Measurements from ENCODE around the gene C4B.
"Not testable (repeated sequence)": the region's sequence is repeated elsewhere in the genome, so short reads cannot be mapped to it uniquely, and the experiment has no call there.

Gene C4B

DNA sequence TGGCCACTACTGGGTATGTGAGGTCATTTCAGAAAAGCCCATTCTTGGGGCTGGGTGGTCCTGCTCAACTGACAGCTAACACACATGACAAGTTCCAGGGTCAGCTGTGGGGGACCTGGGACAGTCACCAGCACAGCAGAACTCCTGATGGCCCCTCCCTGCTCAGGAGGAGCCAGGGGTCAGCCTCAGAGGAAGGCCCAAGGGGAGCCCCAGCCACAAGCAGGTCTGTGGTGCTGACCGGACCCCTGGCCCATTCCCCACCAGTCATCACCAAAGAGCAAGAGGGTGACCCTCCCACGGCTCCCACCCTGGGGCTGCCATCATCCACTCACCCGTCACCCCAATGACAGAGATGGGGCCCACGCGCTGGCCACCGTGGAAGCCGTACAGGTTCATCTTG lies 41.7 kb downstream of the C4B start:
- no peak for DNase-seq

DNA sequence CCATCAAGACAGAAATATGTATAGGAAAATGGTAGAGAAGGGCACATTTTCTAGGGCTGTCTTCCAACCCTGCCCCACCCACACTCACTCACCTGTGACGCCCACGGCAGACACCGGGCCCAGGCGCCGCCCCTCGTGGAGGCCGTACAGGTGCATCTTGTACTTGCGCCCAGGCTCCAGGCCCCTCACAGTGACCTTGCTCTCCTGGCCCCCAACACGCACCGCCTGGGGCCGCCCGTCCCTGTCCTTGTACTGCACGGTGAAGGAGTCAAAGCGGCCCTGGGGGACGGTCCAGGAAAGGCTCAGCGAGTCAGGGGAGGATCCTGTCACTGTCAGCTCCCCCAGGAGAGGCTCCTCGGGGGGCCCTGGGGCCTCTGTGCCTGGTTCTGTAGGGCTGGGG lies 43.4 kb downstream of the C4B start:
- DNase-seq, result no peak

DNA sequence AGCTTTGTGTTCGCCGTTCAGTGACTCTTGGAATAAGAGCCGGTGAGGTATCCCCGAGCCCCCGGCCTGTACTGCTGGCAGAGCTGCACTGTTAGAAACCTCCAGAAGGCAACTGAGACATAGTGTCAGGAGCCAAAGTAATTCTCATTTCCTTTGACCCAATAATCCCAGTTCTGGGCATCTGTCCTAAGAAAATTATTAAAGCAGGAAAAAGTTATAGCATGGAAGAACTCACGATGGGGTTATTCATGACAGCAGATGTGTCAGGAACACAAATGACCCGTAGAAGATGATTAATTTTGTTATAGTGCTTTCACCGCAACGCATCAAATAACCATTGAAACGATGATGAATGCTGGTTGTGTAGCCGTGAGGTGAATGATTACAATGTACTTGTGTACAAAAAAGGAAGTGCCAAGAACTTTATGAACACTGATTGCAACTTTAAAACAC lies 43.9 kb downstream of the C4B start:
- DNase-seq, result no peak

GRCh38 chr6:32060966-32061655 lies 46.5 kb downstream of the C4B start:
- no peak for DNase-seq

DNA sequence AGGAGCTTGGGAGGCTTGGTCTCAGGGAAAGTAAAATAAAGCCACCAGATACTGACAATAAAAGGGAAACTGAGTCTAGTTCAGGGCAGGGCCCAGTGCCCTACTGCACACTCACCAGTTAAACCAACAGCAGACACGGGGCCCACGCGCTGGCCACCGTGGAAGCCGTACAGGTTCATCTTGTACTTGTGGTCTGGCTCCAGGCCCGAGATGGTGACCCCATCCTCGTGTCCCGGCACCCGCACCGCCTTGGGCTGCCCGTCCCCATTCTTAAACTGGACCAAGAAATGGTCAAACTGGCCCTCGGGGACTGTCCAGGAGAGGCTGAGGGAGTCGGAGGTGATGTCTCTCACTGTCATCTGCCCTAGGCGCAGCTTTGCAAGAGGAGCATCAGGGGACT lies 50.1 kb downstream of the C4B start:
- no peak for DNase-seq

DNA sequence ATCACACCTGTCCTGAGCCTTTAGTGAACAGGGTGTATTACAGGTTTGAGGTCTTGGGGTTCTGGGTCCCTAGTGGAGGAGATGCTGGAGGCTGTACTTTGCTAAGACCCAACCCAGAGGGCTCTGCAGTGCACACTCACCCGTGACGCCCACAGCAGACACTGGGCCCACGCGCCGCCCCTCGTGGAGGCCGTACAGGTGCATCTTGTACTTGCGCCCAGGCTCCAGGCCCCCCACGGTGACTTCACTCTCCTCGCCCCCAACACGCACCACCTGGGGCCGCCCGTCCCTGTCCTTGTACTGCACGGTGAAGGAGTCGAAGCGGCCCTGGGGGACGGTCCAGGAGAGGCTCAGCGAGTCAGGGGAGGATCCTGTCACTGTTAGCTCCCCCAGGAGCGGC lies 52.9 kb downstream of the C4B start:
- DNase-seq, result not testable (repeated sequence)

DNA sequence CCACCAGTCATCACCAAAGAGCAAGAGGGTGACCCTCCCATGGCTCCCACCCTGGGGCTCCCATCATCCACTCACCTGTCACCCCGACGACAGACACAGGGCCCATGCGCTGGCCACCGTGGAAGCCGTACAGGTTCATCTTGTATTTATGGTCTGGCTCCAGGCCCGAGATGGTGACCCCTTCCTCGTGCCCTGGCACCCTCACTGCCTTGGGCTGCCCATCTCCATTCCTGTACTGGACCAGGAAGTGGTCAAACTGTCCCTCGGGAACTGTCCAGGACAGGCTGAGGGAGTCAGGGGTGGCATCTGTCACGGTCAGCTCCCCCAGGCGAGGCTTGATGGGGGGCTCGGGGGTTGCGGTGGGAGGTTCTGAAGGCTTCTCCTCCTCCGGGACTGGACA lies 53.7 kb downstream of the C4B start:
- DNase-seq, result not testable (repeated sequence)

- no peak for DNase-seq
These were observed 54.3 kb downstream of the C4B start for GRCh38 chr6:32068867-32069266.

DNA sequence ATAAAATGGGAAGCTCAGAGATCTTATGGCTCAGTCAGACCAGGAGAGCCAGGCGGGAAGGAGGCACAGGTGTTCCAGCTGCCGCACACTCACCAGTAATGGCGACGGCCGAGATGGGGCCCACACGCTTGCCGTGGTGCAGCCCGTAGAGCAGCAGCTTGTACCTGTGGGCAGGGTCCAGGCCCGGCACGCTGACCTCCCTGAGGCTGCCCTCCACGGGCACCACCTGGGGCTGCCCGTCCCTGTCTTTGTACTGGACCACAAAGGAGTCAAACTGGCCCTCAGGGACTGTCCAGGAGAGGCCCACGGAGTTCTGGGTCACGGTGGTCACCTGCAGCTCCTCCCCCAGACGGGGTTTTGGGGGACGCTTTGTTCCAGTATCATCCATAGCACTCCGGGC lies 54.9 kb downstream of the C4B start:
- DNase-seq, result no peak

DNA sequence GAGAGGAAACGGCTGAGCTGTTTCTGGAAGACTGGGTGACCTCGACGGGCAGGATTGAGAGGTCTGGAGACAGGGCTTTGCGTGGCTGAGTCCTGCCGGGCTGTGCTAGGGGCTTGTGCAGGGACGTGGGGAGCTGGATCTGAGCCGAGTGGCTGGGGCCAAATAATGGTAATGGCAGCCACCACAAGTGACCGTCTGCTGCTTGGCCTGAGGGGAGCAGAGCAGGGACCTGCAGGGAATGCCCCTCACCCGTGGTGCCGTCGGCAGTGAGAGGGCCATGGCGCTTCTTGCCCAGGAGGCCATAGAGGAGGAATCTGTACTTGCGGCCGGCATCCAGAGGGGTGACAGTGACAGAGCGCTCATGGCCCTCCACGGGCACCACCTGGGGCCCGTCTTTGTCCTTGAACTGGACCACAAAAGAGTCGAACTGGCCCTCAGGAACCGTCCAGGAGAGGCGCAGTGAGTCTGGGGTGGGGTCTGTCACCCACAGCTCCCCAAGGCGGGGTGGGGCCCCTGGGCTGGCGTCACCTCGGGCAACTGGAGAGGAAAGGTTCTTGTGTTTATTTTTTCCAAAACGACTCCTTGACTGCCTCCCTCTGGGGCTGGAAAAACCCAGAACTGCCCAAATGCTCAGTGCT lies 55.4 kb downstream of the C4B start:
- DNase-seq, result no peak

DNA sequence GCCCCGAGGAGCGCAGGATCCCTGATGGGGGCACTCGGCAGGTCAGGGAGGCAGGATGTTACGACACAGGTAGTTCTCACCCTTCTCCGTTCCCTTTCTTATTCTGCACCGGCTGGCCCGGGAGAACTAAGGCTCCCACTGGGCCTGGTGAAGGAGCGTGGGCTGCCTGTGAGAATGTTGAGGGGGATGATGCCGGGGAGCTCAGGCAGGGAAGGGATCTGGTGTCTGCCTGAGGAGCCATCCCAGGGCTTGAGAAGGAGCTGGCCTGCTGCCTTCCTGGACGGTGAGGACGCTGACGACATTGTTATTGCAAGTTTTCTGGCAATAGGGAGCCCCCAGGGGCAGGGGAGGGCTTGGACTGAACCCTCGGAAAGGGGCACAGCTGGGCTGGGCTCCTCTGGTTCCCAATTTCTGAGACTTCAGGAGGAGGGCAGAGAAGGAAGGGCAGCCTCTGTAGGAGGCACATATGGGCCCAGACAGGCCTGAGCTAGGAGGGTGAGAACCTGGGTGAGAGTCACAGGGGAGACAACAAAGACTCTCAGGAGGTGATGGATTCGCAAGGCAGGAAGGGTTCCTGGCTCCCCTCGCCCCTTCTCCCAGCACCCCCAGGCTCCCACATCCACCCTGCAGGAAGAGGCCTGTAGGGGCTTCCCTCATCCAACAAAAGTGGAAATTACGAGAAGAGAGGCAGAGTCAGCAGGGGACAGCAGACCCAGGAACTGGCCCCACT lies 56.4 kb downstream of the C4B start:
- no peak for DNase-seq

DNA sequence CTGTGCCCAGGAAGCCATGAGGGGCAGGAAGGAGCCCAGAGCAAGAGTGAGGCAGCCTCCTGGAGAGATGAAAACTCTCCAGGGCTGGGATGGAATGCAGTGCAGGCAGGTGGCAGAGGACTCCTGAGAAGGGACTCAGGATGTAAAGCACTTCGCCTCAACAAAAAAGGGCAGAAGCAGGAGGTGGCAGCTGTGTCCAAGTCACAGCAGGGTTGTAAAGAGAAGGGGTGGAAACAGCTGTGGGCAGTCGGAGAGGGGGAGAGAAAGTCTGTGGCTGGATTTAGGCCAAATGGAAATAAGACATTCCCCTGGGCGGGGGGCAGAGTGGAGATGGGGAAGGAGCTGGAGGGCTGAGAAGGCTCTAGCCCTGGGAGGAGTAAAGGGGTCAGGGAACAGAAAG lies 58.5 kb downstream of the C4B start:
- no peak for DNase-seq

DNA sequence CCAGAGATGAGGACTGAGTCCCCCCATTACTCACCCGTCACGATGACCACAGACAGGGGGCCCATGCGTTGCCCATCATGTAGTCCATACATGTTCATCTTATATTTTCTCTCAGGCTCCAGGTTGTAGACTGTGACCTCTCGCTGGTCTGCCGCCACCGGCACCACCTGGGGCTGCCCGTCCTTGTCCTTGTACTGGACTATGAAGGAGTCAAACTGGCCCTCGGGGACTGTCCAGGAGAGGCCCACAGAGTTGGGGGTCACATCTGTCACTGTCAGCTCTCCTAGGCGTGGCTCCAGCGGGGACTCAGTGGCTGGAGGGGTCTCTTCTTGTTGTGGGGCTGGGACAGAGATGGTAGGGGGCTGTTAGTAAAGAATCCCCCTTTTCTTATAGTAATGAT lies 59.0 kb downstream of the C4B start:
- no peak for DNase-seq

GRCh38 chr6:32074996-32075532 lies 60.5 kb downstream of the C4B start:
- DNase-seq, result no peak

DNA sequence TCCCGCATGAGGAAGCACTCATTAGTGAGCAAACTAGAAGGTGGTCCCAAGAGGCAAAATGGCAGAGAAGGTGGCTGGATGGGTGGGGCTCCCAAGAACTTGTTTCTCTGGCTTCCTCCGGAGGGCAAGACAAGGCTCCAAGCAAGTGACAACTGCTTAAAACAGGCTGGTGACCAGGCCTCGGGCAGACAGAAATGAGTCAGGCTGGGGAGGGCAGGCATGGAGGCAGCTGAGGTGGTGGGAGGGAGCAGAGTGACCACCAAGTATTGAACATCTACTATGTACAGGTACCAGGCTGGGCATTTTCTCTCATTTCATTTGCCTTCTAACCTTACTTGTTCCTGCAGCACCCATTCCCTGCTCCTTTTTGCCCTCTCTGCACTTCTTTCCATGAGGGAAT lies 61.2 kb downstream of the C4B start:
- DNase-seq, result no peak

GRCh38 chr6:32076321-32076809 lies 61.8 kb downstream of the C4B start:
- no peak for DNase-seq

DNA sequence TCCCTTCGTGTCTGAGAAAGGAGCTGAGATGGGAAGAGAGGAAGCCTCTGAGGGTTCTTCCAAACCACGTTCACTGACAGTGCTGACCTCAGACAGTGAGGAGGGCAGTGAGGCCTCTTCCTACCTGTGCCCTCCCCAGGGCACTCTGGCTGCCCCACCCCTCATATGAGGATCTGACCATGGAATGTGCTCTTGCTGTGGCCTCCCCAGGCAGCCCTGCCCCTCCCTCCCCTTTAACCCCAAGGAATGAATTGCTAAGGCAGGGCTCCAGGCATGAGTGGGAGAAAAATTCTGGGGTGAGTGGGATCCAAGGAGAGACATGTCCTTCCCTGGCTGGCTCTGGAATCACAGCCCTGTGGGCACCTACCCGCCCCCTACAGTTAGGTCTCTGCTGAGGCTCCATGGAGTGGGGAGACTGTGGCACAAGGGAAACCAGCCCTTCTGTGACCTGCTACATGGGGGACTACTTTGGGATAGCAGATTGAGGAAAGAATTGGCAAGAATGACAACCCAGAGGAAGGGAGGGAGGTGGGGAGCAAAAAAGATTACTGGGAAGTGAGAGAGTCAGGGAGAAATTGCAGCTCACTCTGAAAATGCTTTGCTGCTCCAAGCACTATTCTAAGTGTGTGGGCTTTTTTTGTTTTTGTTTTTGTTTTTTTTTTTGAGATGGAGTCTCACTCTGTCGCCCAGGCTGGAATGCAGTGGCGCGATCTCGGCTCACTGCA lies 65.1 kb downstream of the C4B start:
- no peak for DNase-seq

DNA sequence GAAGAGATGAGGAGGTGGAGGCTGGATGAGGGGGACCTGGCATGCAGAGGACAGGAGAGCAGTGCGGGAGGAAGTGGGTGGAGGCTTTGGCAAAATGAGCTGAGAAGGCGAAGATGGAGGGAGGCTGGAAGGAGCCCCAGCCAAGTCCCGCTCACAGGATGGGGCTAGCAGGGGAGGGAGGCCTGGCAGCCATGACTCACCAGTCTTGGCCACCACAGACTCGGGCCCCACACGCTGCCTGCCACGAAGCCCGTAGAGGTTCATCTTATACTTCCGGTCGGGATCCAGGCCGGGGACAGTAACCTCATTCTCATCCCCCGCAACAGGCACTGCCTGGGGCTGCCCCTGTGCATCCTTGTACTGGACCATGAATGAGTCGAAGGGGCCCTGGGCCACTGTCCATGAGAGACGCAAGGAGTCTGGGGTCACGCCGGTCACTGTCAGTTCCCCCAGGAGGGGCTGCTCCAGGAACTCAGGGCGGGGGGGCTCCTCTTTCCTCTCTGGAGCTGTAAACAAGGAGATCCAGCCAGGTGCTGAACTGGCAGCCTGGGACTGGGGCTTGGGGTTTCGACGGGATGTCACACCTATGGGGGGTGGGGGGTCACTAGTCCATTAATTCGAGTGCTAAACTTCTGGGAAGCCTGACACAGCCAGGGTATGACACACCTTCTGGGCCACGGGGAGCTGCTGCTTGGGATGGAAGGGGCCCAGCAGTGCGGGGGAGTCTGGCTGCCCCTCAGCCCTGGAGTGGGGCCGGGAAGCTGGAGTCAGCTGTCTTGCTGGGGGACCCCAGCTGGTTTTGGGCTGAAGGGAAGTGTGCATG lies 66.8 kb downstream of the C4B start:
- DNase-seq, result no peak

DNA sequence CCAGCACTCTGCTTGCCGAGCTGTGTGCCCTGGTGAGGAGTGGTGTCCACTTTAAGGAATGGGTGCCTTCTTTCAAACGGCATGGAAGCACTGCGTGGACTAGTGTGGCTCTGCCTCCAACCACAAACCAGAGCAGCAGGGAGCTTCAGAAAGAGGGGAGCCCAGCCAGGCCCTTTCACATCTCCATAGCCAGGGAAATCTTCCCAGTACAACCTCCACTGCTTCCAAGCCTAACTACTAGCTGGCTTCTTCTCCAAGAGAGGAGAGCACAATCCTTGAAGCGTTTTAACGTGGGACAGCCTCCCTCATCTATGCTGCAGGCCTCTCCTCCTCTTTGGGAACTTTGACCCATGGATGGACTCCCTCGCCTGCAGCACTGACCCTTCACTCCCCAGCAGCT lies 67.9 kb downstream of the C4B start:
- no peak for DNase-seq

DNA sequence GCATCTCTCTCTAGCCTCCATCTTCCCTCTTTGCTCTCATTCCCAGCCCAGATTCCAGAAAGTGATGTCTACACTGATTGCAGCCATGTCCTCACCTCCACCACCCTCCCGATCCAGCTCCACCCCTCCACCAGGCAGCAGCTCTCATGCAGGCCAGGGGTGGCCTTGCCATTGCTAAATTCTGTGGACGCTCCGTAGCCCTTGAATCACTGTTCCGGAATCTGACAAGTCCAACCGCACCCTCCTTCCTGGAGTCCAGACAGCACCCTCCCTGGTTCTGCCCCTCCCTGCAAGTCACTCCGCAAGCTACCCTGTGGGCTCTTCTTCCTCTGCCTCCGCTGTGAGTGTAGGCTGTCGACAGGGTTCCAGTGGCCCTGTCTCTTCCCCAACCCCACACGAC lies 68.3 kb downstream of the C4B start:
- DNase-seq, result no peak

DNA sequence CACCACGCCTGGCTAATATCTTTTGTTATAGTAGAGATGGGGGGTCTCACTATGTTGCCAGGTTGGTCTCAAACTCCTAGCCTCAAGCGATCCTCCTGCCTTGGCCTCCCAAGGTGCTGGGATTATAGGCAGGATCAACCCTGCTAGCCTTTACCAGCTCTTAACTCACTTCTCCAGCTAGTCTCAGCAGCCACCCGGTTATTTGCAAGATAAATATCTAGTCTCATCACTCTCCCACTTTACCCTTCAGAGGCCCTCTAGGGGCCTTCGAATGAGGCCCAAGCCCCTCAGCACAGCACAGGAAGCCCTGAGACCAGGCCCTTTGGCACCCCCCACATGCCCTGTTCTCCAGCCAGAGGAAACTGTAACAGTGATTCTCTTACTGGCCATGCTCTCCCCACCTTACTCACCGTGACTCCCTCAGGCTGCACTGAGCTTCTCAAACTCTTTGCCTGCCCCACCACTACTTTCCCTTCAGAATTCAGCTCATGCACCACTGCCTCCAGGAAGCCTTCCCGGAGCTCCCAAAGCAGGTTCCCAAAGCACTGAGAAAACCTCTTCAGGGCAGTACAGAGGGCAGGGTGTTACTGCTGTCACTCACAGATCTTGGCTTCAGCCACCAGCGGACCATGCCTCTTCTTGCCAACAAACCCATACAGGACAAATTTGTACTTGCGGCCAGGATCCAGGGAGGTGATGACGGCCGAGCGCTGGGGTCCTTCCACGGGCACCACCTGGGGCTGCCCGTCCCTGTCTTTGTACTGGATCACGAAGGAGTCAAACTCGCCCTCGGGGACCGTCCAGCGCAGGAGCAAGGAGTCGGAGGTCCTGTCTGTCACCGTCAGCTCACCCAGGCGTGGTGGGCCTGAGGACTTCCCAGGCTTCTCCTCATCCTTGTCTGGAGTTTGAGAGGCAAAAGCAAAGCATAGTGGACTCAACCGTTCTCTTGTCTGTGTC lies 69.5 kb downstream of the C4B start:
- no peak for DNase-seq

Data from CD4-positive, alpha-beta T cell treated with Interferon gamma for 1 hour (primary cell).